Esophagus squamous epithelium (tissue), 5 donors: Measurements from ENCODE around the gene TRIM50. TPM values are rescaled to one million over a fixed set of nuclear protein-coding genes. Genes with fewer than 3 reads are reported as not detected.
"Not testable (repeated sequence)": the region's sequence is repeated elsewhere in the genome, so short reads cannot be mapped to it uniquely, and the experiment has no call there.

ENCODE experiments used
- DNase-seq: peaks from one replicate; lab custom pipeline; 2025; lab: John Stamatoyannopoulos, UW
- H3K27ac ChIP-seq, 4 donors: fragments of 200-600 bp; sonication (generic); one replicate each; pipeline ENCODE4 v1.5.1; 2016 to 2019; ENCODE audit warnings: mild to moderate bottlenecking in 1 of 4
- H3K27me3 ChIP-seq, 4 donors: fragments of 200-600 bp; sonication (generic); 1 replicate in 3 of 4; 2 replicates in 1 of 4; pipeline versions ENCODE4 v1.5.1 to v1.6.0; 2017 to 2021; ENCODE audit warnings: antibody characterized with exemption in 1 of 4
- H3K36me3 ChIP-seq, 3 donors: fragments of 200-600 bp; sonication (generic); one replicate each; pipeline ENCODE4 v1.5.1; 2016 to 2019
- H3K4me1 ChIP-seq, 3 donors: fragments of 200-600 bp; sonication (generic); one replicate each; pipeline ENCODE4 v1.5.1; 2017 to 2019
- H3K4me3 ChIP-seq, 4 donors: fragments of 200-600 bp; sonication (generic); 1 replicate in 3 of 4; 2 replicates in 1 of 4; pipeline ENCODE4 v1.5.1; 2016 to 2019; ENCODE audit warnings: mild to moderate bottlenecking in 2 of 4, moderate library complexity in 1 of 4
- H3K9me3 ChIP-seq, 3 donors: fragments of 200-600 bp; sonication (generic); one replicate each; pipeline ENCODE4 v1.5.1; 2016 to 2019
- CTCF ChIP-seq, 6 experiments: fragments of 450-650 bp in 4 of 6; fragments of 200-600 bp in 2 of 6; sonication (generic) in 2 of 6; IDR thresholded peaks; one replicate each; pipeline ENCODE4 v1.5.1; 2016 to 2019; ENCODE audit warnings: antibody characterized with exemption in 6 of 6, mild to moderate bottlenecking in 4 of 6, moderate library complexity in 4 of 6
- POLR2A ChIP-seq, 4 donors: fragments of 450-650 bp; IDR thresholded peaks; one replicate each; pipeline ENCODE4 v1.6.1; 2017; ENCODE audit warnings: antibody characterized with exemption in 4 of 4, mild to moderate bottlenecking in 4 of 4, moderate library complexity in 3 of 4
- WGBS, 2 donors: methylation state at CpG; one replicate each; pipeline ENCODE4 v1.1.5; 2018; 5-methylcytosine and 5-hydroxymethylcytosine counted together
- intact Hi-C: fragments of 100-400 bp; cut with DNase I; formaldehyde crosslinking; loops from one replicate; pipeline ENCODE4 v1.15.0; 2022
- total RNA-seq, 4 donors: library from RNA; depleted of rRNA; stranded (reverse); fragments of >200 nt; gene quantifications; one replicate each; pipeline ENCODE4 v1.1.0, GENCODE V29; 2016
- donor health status: DM: yes; HTN: yes; CAD: no.

The TRIM50 gene
- total RNA-seq, 4 donors from 2014 or later, result 0.19 TPM; not detected in 3

GRCh38 chr7:73366990-73367389, 39.1 kb upstream of the TRIM50 start:
- no peaks in the 10 kb centered on the region for H3K9me3 ChIP-seq
- no peak overlapping the region for H3K27ac ChIP-seq
- no peaks in the 10 kb centered on the region for H3K36me3 ChIP-seq
- H3K4me3 ChIP-seq, result no peak overlapping the region
- no peak for DNase-seq
- WGBS, 2 donors, result 72 to 73% methylated on average over 8 to 9 of the region's 12 CpGs
- no peaks in the 10 kb centered on the region for H3K4me1 ChIP-seq
- H3K27me3 ChIP-seq, result peaks cover 0 to 30% (median 0%) of the 10 kb centered on the region in 4 donors
- intact Hi-C loops, result no loop called here
- no peak for TF ChIP-seq CTCF (IDR thresholded peaks at IDR 0.05)
- TF ChIP-seq POLR2A (IDR thresholded peaks at IDR 0.05), result no peak

GRCh38 chr7:73366127-73366526, 38.2 kb upstream of the TRIM50 start:
- WGBS, 2 donors, result 93% methylated on average over 11 of the region's 11 CpGs; no CpG with 5 or more reads in 1 of the 2 donors
- Histone ChIP-seq H3K36me3 (no peaks in the 10 kb centered on the region), H3K4me3 (no peak overlapping the region), H3K4me1 (no peaks in the 10 kb centered on the region), H3K9me3 (no peaks in the 10 kb centered on the region), H3K27ac (no peak overlapping the region), H3K27me3 (peaks cover 0 to 30% (median 0%) of the 10 kb centered on the region in 4 donors)
- intact Hi-C loops, result no loop called here
- TF ChIP-seq POLR2A (IDR thresholded peaks at IDR 0.05) (no peak), CTCF (IDR thresholded peaks at IDR 0.05) (no peak)
- DNase-seq, result no peak

- intact Hi-C loops, result no loop called here
- DNase-seq, result no peak
- WGBS, 2 donors, result 0% methylated on average over 1 of the region's 25 CpGs; no CpG with 5 or more reads in 1 of the 2 donors
These were observed 36.3 kb upstream of the TRIM50 start for GRCh38 chr7:73364006-73364728.

GRCh38 chr7:73363225-73364005, 35.5 kb upstream of the TRIM50 start:
- Histone ChIP-seq H3K27ac (no peak overlapping the region), H3K9me3 (no peaks in the 10 kb centered on the region), H3K4me3 (no peak overlapping the region), H3K36me3 (no peaks in the 10 kb centered on the region), H3K27me3 (peaks cover 0 to 46% (median 0%) of the 10 kb centered on the region in 4 donors), H3K4me1 (peaks cover 0 to 4% (median 2%) of the 10 kb centered on the region in 3 donors)
- TF ChIP-seq POLR2A (IDR thresholded peaks at IDR 0.05), result no peak
- TF ChIP-seq CTCF (IDR thresholded peaks at IDR 0.05), result no peak
- intact Hi-C loops, result no loop called here
- WGBS, 2 donors, result 78 to 84% methylated on average over 15 to 17 of the region's 28 CpGs
- no peak for DNase-seq

More at GRCh38 chr7:73364006-73364728, 36.3 kb upstream of the TRIM50 start:
- Histone ChIP-seq H3K27ac (no peak overlapping the region), H3K4me1 (no peaks in the 10 kb centered on the region), H3K9me3 (no peaks in the 10 kb centered on the region), H3K4me3 (no peak overlapping the region), H3K27me3 (peaks cover 0 to 38% (median 0%) of the 10 kb centered on the region in 4 donors), H3K36me3 (no peaks in the 10 kb centered on the region)
- no peak for TF ChIP-seq CTCF (IDR thresholded peaks at IDR 0.05)
- TF ChIP-seq POLR2A (IDR thresholded peaks at IDR 0.05), result no peak

- H3K4me3 ChIP-seq, H3K27ac ChIP-seq, intact Hi-C loops, H3K9me3 ChIP-seq, H3K36me3 ChIP-seq, DNase-seq: not testable (repeated sequence)
- peaks cover 0 to 14% (median 2%) of the 10 kb centered on the region in 3 donors for H3K4me1 ChIP-seq
- peaks cover 0 to 38% (median 0%) of the 10 kb centered on the region in 4 donors for H3K27me3 ChIP-seq
- 73 to 91% methylated on average over 1 of the region's 1 CpG for WGBS, 2 donors
These were observed 32.7 kb upstream of the TRIM50 start for GRCh38 chr7:73360590-73360989.
